Stimulated activated CD4-positive, alpha-beta T cell treated with anti-CD3 and anti-CD28 coated beads, TNF-alpha, amount 100 ng/mL, for 4 hours (primary cell): Measurements from ENCODE around the gene STK32B.

Experiments
- DNase-seq, 3 experiments: peaks; one replicate each; pipeline ENCODE4 v3.0.0-alpha.2; 2020; ENCODE audit warnings: low read depth in 3 of 3

The STK32B gene

GRCh38 chr4:5067908-5068307 lies 16.6 kb downstream of the STK32B start:
- no peak for DNase-seq

- DNase-seq, result no peak
These were observed 18.6 kb downstream of the STK32B start for GRCh38 chr4:5069901-5070300.

- no peak for DNase-seq
These were observed 21.7 kb downstream of the STK32B start for GRCh38 chr4:5072948-5073347.

GRCh38 chr4:5078009-5078408 lies 26.7 kb downstream of the STK32B start:
- no peak for DNase-seq

GRCh38 chr4:5079581-5079980 lies 28.3 kb downstream of the STK32B start:
- no peak for DNase-seq

GRCh38 chr4:5081441-5081999 lies 30.2 kb downstream of the STK32B start:
- DNase-seq, result no peak

GRCh38 chr4:5082376-5082775 lies 31.1 kb downstream of the STK32B start:
- no peak for DNase-seq

GRCh38 chr4:5084911-5085475 lies 33.7 kb downstream of the STK32B start:
- DNase-seq, result no peak

- DNase-seq, result no peak
These were observed 35.3 kb downstream of the STK32B start for GRCh38 chr4:5086535-5086934.

GRCh38 chr4:5096261-5096660 lies 45.0 kb downstream of the STK32B start:
- no peak for DNase-seq

- no peak for DNase-seq
These were observed 46.9 kb downstream of the STK32B start for GRCh38 chr4:5098176-5098575.

- DNase-seq, result no peak
These were observed 49.1 kb downstream of the STK32B start for GRCh38 chr4:5100336-5100735.

GRCh38 chr4:5100986-5101385 lies 49.7 kb downstream of the STK32B start:
- DNase-seq, result no peak

GRCh38 chr4:5101571-5101970 lies 50.3 kb downstream of the STK32B start:
- DNase-seq, result no peak

- DNase-seq, result no peak
These were observed 59.6 kb downstream of the STK32B start for GRCh38 chr4:5110901-5111300.

- no peak for DNase-seq
These were observed 61.2 kb downstream of the STK32B start for GRCh38 chr4:5112333-5113095.

GRCh38 chr4:5114950-5115349 lies 63.7 kb downstream of the STK32B start:
- no peak for DNase-seq

- DNase-seq, result no peak
These were observed 67.0 kb downstream of the STK32B start for GRCh38 chr4:5118091-5118786.

- no peak for DNase-seq
These were observed 67.9 kb downstream of the STK32B start for GRCh38 chr4:5118994-5119835.

- DNase-seq, result no peak
These were observed 68.8 kb downstream of the STK32B start for GRCh38 chr4:5120067-5120466.

- DNase-seq, result no peak
These were observed 69.2 kb downstream of the STK32B start for GRCh38 chr4:5120468-5120867.

- no peak for DNase-seq
These were observed 70.8 kb downstream of the STK32B start for GRCh38 chr4:5122114-5122513.
